Neural crest cell (in vitro differentiated cells): Measurements from ENCODE around the gene EIF3A. TPM values are rescaled to one million over a fixed set of nuclear protein-coding genes. Genes with fewer than 3 reads are reported as not detected.

ENCODE experiments used
- DNase-seq: peaks from one replicate; pipeline ENCODE4 v3.0.0; 2021; ENCODE audit warnings: low read depth, mixed read lengths, low spot score
- H3K27ac Mint-ChIP-seq: one replicate; pipeline ENCODE4 v1.8.0; 2021; ENCODE audit warnings: mild to moderate bottlenecking, mixed read lengths; ENCODE audit not compliant: unreplicated experiment
- H3K27me3 Mint-ChIP-seq: 2 replicates; pipeline ENCODE4 v1.8.0; 2021; ENCODE audit warnings: low read depth, mild to moderate bottlenecking, mixed read lengths
- H3K36me3 Mint-ChIP-seq: 2 replicates; pipeline ENCODE4 v1.8.0; 2021; ENCODE audit warnings: low read depth, mild to moderate bottlenecking, mixed read lengths
- H3K4me1 Mint-ChIP-seq: 2 replicates; pipeline ENCODE4 v1.8.0; 2021; ENCODE audit warnings: mixed read lengths
- H3K4me3 Mint-ChIP-seq: one replicate; pipeline ENCODE4 v1.8.0; 2021; ENCODE audit warnings: mild to moderate bottlenecking, mixed read lengths
- H3K9me3 Mint-ChIP-seq: 2 replicates; pipeline ENCODE4 v1.8.0; 2021; ENCODE audit warnings: mixed read lengths
- total RNA-seq: library from RNA; stranded (reverse); gene quantifications from 2 replicates; pipeline ENCODE4 v1.2.1, GENCODE V29; 2021
- TF ChIP-seq, protein P1 (sequence below): fragments of 200-600 bp; sonication (generic); conservative IDR thresholded peaks from 2 replicates; pipeline ENCODE4 v1.5.0; 2021; ENCODE audit warnings: antibody characterized with exemption, mild to moderate bottlenecking

The EIF3A gene
- total RNA-seq, 1 donor from 2014 or later: 163 TPM

DNA sequence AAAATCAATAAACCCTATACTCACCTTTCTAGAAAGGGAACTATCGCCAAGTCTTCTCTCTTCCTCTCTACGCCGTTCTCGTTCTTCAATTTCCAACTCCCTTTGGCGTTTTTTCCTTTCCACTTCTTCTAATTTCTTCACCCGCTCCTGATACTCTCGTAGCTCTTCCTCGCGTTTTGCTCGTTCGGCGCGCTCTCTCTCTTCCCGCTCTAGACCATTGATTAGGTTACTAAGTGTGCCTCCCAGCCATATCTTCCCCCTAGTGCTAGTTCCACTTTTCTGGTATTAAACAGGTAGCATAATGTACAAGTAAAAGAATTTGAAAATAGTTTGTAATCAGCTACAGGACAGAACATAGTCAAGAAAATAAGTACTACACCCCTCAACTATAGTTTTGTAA, 30.8 kb downstream of the EIF3A start:
- no peaks in the 10 kb centered on the region for H3K27me3 Mint-ChIP-seq
- H3K9me3 Mint-ChIP-seq: no peaks in the 10 kb centered on the region
- TF ChIP-seq, protein P1, sequence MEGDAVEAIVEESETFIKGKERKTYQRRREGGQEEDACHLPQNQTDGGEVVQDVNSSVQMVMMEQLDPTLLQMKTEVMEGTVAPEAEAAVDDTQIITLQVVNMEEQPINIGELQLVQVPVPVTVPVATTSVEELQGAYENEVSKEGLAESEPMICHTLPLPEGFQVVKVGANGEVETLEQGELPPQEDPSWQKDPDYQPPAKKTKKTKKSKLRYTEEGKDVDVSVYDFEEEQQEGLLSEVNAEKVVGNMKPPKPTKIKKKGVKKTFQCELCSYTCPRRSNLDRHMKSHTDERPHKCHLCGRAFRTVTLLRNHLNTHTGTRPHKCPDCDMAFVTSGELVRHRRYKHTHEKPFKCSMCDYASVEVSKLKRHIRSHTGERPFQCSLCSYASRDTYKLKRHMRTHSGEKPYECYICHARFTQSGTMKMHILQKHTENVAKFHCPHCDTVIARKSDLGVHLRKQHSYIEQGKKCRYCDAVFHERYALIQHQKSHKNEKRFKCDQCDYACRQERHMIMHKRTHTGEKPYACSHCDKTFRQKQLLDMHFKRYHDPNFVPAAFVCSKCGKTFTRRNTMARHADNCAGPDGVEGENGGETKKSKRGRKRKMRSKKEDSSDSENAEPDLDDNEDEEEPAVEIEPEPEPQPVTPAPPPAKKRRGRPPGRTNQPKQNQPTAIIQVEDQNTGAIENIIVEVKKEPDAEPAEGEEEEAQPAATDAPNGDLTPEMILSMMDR: no peak
- H3K36me3 Mint-ChIP-seq: peaks cover 37% of the 10 kb centered on the region
- no peak overlapping the region for H3K27ac Mint-ChIP-seq
- no peak for DNase-seq
- no peak overlapping the region for H3K4me3 Mint-ChIP-seq
- H3K4me1 Mint-ChIP-seq: peaks cover 4% of the 10 kb centered on the region

DNA sequence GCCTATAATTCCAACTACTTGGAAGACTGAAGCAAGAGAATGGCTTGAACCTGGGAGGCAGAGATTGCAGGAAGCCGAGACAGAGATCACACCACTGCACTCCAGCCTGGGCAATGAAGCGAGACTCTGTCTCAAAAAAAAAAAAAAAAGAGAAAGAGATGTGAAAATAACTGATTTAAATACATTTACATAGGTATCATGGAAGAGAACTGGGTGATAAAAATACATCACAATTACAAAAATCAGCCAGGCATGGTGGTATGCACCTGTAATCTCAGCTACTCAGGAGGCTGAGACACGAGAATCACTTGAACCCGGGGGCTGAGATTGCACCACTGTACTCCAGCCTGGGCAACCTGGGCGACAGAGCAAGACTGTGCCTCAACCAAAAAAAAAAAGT, 31.3 kb downstream of the EIF3A start:
- TF ChIP-seq, protein P1: no peak
- H3K4me1 Mint-ChIP-seq: peaks cover 4% of the 10 kb centered on the region
- DNase-seq: no peak
- H3K27me3 Mint-ChIP-seq: no peaks in the 10 kb centered on the region
- no peaks in the 10 kb centered on the region for H3K9me3 Mint-ChIP-seq
- no peak overlapping the region for H3K27ac Mint-ChIP-seq
- peaks cover 36% of the 10 kb centered on the region for H3K36me3 Mint-ChIP-seq
- H3K4me3 Mint-ChIP-seq: no peak overlapping the region

DNA sequence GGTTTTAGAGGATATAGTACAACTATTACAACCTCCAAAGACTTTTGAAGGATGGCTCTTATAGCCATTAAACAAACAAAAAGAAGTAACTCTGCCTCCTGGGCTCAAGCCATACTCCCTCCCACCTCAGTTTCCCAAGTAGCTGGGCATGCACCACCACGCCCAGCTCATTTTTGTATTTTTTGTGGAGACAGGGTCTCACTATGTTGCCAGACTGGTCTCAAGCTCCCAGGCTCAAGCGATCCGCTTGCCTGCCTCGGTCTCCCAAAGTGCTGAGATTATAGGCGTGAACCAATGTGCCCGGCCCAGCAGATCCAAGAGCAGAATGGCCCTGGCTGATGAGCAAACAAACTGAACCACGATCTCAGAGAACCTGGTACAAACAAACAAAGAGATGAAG, 35.1 kb downstream of the EIF3A start:
- Mint-ChIP-seq H3K4me3 (no peak overlapping the region), H3K36me3 (peaks cover 37% of the 10 kb centered on the region), H3K4me1 (peaks cover 4% of the 10 kb centered on the region), H3K27ac (no peak overlapping the region), H3K9me3 (no peaks in the 10 kb centered on the region), H3K27me3 (no peaks in the 10 kb centered on the region)
- no peak for DNase-seq
- TF ChIP-seq, protein P1: no peak

DNA sequence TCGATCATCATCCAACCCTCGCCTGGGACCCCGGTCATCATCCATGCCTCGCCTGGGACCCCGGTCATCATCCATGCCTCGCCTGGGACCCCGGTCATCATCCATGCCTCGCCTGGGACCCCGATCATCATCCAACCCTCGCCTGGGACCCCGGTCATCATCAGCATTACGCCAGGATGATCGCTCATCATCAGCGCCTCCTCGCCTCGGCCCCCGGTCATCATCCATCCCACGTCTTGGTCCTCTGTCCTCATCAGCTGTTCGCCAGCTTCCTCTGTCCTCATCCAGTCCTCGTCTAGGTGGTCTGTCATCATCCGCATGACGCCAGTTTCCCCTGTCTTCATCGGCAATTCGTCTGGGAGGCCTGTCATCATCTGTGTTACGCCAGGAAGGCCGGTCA, 38.4 kb downstream of the EIF3A start:
- no peak for DNase-seq
- Mint-ChIP-seq H3K27me3 (no peaks in the 10 kb centered on the region), H3K9me3 (no peaks in the 10 kb centered on the region), H3K36me3 (peaks cover 49% of the 10 kb centered on the region), H3K4me1 (peaks cover 4% of the 10 kb centered on the region), H3K27ac (no peak overlapping the region), H3K4me3 (no peak overlapping the region)
- TF ChIP-seq, protein P1: no peak

DNA sequence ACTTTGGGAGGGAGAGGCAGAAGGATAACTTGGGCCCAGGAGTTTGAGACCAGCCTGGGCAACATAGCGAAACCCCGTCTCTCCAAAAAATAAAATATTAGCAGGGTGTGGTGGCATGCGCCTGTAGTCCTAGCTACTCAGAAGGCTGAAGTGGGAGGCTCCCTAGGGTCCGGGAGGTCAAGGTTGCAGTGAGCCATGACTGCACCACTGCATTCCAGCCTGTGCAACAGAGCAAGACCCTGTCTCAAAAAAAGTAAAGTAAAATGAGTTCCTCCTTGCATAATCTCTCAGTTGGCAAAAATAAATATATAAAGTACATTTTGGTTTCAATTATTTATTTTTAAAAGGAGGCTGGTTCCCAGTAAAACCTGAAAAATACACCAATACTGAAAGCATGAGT, 39.3 kb downstream of the EIF3A start:
- H3K4me1 Mint-ChIP-seq: peaks cover 3% of the 10 kb centered on the region
- H3K36me3 Mint-ChIP-seq: peaks cover 49% of the 10 kb centered on the region
- H3K4me3 Mint-ChIP-seq: no peak overlapping the region
- TF ChIP-seq, protein P1: no peak
- no peaks in the 10 kb centered on the region for H3K9me3 Mint-ChIP-seq
- no peak for DNase-seq
- H3K27me3 Mint-ChIP-seq: no peaks in the 10 kb centered on the region
- no peak overlapping the region for H3K27ac Mint-ChIP-seq

DNA sequence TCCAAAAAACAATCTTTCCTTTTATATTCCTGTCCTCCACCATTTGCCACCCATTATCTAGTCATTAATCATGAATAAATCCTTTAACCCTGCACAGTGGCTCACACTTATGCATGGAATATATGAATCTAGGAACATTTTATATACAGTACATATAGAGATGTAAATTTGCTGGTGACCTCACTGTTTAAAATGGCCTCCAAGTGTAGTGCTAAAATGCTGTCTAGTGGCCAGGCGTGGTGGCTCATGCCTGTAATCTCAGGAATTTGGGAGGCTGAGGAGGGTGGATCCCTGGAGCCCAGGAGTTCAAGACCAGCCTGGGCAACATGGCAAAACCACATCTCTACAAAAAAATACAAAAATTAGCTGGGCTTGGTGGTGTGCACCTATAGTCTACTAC, 41.5 kb downstream of the EIF3A start:
- H3K27me3 Mint-ChIP-seq: no peaks in the 10 kb centered on the region
- H3K36me3 Mint-ChIP-seq: peaks cover 42% of the 10 kb centered on the region
- H3K9me3 Mint-ChIP-seq: no peaks in the 10 kb centered on the region
- no peak overlapping the region for H3K4me3 Mint-ChIP-seq
- no peak for DNase-seq
- no peak overlapping the region for H3K27ac Mint-ChIP-seq
- TF ChIP-seq, protein P1: no peak
- H3K4me1 Mint-ChIP-seq: no peaks in the 10 kb centered on the region
